Stimulated activated CD4-positive, alpha-beta T cell treated with anti-CD3 and anti-CD28 coated beads, Interleukin-12 subunit alpha, Interleukin-12 subunit beta, amount 100 ng/mL, for 24 hours (primary cell): ENCODE data around the gene LRP10.
"Not testable (repeated sequence)": the region's sequence is repeated elsewhere in the genome, so short reads cannot be mapped to it uniquely, and the experiment has no call there.

Source experiments
- DNase-seq, 2 experiments: peaks; one replicate each; pipeline ENCODE4 v3.0.0-alpha.2; 2020; ENCODE audit warnings: low read depth in 2 of 2

The LRP10 gene

DNA sequence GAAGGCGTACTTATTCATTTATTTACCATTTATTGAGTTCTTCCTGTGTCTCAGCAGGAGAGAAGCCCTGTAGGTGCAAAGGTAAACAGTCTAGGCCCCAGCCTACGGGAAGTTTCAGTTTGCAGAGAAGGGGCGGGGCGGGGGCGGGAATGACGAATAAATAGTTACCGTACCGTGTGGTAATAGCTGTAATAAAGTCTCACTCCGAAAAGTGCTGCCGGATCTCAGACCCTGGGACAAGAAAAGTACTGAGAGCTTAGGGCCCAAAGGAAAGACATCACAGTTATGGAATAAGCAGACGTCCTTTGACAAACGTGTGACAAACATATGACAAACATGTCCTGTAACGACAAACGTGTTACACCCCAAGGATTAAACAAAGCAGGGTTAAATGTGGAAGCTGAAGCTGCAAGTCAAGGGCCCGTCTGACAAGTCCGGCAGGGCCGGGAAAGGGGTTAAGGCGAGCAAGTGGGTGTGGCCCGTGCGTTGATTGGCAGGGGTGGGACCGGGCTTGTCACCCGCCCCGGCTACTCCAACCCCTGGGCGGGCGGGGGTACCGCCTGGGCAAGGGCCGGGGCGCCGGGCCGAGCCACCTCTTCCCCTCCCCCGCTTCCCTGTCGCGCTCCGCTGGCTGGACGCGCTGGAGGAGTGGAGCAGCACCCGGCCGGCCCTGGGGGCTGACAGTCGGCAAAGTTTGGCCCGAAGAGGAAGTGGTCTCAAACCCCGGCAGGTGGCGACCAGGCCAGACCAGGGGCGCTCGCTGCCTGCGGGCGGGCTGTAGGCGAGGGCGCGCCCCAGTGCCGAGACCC lies at the start of gene LRP10:
TSS of gene LRP10 (plus strand) at position 517 of the 809 bp plus-strand sequence. CDS start 564 bp downstream, outside the sequence.
- DNase-seq, result peak; percentile 43 to 76

DNA sequence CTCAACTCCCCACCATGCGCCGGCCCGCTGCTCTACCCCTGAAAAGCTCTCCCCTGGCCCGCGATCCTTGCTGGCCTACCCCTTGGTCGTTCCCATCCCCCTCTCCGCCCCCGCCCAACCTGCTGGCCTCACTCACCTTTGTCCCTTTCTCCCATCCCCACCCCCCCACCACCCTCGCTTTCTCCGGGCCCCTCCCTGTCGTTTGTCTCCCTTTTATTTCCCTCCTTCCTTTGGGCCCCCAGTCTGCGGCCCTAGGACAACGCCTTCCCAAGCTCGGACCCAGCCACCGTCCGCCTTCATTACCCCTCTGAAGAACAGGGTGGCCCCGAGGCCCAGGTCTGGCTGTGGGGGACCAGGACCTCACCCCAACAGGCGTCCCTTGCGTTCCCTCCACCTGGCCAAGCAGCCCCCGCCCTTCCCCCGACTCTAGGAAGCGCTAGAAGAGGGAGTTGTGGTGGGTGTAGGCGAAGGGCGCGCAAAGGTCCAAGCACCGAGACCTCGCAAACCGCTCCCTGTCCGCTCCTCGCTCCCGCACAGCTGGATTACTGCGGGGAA lies 49.4 kb upstream of the LRP10 start:
- DNase-seq, result no peak

GRCh38 chr14:22822571-22823098 lies 48.9 kb upstream of the LRP10 start:
- peak; percentile 40 to 62 for DNase-seq

- no peak for DNase-seq
Observed at GRCh38 chr14:22824711-22825359, 46.7 kb upstream of the LRP10 start.

- DNase-seq, result not testable (repeated sequence)
Observed at GRCh38 chr14:22829076-22829660, 42.4 kb upstream of the LRP10 start.

GRCh38 chr14:22829661-22830442 lies 41.7 kb upstream of the LRP10 start, which contains the start of gene MRPL52:
TSS of gene MRPL52 (plus strand) at chr14:22829887. CDS start at chr14:22829913, 26 bp downstream.
- DNase-seq, result peak; percentile 81 to 85

- no peak for DNase-seq
Observed at GRCh38 chr14:22830443-22831010, 41.0 kb upstream of the LRP10 start.

GRCh38 chr14:22835505-22835904 lies 36.0 kb upstream of the LRP10 start:
- DNase-seq, result no peak

- no peak for DNase-seq
Observed at GRCh38 chr14:22836301-22837113, 35.0 kb upstream of the LRP10 start, which contains the start of gene MMP14. TSS of gene MMP14 (plus strand) at chr14:22836585. CDS start at chr14:22836818, 233 bp downstream.

DNA sequence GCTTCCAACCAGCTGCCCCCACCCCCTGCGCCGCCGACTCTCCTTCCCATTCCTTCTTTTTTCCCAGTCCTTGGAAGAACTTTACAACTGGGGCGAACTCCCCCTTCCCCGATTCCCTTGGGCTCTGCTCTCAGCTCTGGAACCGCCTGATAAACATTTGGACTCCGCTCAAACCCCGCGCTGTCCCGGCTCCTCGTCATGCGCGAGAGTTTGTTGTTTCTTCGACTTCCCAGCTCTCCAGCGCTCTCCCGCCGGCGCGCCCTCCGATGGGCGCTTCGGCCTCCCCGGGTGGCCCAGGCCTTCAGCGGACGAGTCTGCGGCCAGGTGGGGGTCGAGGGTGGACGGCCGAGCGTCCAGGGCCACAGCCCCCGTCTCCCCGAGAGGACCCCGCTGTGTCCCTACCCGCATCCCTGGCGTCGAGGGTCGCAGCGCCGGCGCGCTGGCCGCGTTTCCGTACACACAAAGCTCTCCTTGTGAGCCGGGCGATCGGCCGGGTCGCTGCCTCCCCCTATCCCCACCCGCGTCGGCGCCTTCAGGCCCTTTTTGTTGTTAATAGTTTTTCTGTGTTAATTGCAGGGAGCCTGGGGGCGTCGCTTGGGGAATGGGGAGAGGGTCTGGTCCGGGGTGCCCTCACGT lies 34.3 kb upstream of the LRP10 start:
- DNase-seq, result no peak

DNA sequence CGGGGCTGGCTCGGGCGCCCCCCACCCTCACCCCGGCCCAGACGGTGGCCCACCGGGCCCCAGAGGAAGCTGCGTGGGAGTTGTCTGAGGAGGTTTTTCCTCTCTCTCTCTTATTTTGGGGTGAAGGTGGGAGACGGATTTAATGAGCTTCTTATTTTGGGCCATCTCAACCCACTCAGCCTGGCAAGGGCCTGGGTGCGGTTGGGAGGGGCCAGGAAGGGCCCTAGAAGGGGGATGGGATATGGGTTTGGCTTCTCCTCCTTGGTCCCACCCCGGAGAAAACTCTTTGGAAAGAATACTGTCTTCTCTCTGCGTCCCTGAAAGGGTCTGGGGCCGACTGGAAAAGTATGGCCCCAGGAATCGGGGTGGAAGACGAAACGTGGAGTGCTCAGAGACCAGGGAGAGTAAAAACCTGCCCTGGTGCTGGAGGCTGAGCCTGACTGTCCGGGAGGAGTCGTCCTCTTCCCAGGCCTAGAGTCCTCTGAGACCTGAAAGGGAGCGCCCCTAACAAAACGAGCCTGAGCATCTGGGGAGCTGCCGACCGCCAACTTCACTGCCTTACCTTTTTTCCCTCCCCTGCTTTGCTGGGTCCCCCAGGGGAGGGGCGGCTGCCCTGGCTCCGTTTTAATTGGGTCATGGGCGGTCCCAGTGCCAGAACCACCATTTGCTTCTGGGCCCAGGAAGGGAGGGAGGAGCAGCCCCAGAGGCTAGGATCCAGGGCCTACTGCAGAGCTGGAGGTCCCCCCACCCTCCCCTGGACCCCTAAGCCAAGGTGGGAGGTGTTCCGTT lies 33.6 kb upstream of the LRP10 start:
- DNase-seq, result no peak

- no peak for DNase-seq
Observed at GRCh38 chr14:22838631-22839041, 32.9 kb upstream of the LRP10 start.

DNA sequence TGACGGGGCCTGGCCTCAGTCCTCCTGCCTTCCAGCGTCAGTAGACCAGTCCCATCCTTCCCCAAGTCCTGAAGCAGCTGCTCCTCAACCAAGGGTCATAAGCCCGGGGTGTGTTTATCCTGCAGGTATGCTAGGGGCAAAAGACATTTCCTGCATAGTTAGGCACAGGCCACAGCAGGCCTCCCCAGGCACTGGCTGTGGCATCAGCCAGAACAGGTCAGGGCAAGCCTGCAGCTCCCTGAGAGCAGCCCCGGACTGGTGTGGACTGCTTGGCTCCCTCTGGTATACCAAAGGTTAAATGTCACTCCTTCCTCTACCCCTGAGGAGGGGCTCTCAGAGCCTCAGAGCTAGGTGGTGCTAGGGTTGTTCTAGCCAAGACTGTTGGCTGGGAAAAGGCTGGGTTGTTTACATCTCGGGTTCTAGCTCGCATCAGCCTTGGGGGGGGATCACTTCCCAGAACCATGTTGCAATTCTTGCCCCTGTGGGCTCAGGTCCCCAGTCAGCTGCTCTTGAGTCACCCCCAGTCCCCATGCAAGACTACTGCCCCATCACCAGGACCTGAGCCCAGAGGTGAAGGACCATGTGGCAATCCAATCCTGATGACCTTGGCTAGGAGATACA lies 32.3 kb upstream of the LRP10 start:
- no peak for DNase-seq

GRCh38 chr14:22841311-22841710 lies 30.2 kb upstream of the LRP10 start:
- no peak for DNase-seq

- DNase-seq, result no peak
Observed at GRCh38 chr14:22841769-22842168, 29.8 kb upstream of the LRP10 start.

DNA sequence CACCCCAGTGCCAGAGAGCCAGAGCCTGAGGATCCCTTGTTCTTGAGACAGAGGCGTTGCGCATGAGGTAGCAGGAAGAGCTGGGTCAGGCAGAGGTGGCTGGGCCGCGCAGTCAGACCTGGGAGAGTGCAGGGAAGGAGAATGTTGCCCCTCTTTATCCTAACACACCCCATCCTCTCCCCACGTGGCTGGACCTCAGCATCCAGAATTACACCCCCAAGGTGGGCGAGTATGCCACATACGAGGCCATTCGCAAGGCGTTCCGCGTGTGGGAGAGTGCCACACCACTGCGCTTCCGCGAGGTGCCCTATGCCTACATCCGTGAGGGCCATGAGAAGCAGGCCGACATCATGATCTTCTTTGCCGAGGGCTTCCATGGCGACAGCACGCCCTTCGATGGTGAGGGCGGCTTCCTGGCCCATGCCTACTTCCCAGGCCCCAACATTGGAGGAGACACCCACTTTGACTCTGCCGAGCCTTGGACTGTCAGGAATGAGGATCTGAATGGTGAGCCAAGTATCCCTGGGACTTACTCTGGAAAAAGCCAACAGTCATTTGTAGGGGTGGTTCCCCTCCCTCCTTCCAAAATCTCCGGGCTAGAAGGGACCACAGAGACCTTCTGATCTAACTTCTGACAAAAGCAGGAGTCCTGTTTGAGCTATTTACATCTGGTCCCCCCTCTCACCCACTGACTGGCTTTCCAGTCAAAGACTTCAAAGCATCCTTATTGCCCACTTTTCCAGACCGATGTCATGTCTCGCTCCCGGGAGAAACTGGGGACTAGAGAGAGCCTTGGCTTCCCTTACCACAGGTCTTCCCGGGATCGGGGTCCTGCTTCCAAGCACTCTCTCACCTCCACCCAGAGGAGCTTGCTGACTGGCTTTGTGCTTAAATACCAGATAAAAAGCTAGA lies 29.1 kb upstream of the LRP10 start:
- no peak for DNase-seq
